H7 (cell line): ENCODE data around the gene RP9. TPM values are rescaled to one million over a fixed set of nuclear protein-coding genes. Genes with fewer than 3 reads are reported as not detected.

Experiments used
- DNase-seq: peaks from one replicate; pipeline ENCODE4 v3.0.0; 2012
- H3K27me3 ChIP-seq: 2 replicates; pipeline ENCODE4 v1.6.0; 2011; ENCODE audit warnings: mild to moderate bottlenecking, low read length; ENCODE audit not compliant: control insufficient read depth, insufficient read depth
- H3K36me3 ChIP-seq: replicated peaks from 2 replicates; pipeline ENCODE4 v1.5.1; 2011; ENCODE audit warnings: low read length; ENCODE audit not compliant: control insufficient read depth, insufficient read depth
- H3K4me3 ChIP-seq: 2 replicates; pipeline ENCODE4 v1.5.1; 2011; ENCODE audit warnings: low read depth, mild to moderate bottlenecking, control low read depth, low read length, moderate library complexity; ENCODE audit not compliant: insufficient read depth
- total RNA-seq: library from RNA; depleted of rRNA; stranded (reverse); fragments of >200 nt; shearing (Covaris generic); gene quantifications from 2 replicates; pipeline ENCODE4 v1.2.3, GENCODE V29; 2014; rRNA removed

Gene RP9, protein sequence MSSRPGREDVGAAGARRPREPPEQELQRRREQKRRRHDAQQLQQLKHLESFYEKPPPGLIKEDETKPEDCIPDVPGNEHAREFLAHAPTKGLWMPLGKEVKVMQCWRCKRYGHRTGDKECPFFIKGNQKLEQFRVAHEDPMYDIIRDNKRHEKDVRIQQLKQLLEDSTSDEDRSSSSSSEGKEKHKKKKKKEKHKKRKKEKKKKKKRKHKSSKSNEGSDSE
- 12.1 and 13.3 TPM in 2 replicates for total RNA-seq

DNA sequence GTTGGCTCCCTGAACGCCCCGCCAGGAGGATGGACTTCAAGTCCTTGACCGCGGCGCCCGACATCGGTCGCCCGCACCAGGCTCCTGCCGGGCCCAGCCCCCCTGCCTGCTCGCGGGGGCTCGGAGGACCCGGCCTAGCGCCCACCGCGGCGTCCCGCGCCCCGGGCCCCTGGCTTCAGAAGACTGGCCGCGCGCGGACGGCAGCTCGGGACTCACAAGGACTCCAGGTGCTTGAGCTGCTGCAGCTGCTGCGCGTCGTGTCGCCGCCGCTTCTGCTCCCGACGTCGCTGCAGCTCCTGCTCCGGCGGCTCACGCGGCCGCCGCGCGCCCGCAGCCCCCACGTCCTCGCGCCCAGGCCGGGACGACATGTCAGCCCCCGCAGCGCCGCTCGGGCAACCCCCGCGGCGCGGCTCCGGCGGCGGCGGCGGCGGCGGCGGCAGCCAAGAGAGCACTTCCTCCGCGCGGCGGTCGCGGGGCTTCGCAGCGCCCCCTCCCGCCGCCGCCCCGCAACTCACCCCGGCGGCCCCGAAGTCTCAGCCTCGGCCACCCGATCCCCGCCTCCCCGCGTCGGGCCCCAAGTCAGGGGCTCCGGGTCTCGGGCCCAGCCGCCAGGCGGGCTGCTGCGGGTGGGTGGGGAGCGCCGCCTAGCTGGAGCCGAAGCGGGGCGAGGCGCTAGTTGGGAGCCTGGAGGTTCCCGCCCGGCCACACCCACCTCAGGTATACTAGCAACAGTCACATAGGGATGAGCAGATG lies at the start of gene RP9:
RP9 (minus strand) TSS at position 400 of the 753 bp plus-strand sequence; CDS start at position 368, 32 bp downstream.
- H3K36me3 ChIP-seq: no peaks in the 10 kb centered on the region
- DNase-seq: peak; percentile 96

DNA sequence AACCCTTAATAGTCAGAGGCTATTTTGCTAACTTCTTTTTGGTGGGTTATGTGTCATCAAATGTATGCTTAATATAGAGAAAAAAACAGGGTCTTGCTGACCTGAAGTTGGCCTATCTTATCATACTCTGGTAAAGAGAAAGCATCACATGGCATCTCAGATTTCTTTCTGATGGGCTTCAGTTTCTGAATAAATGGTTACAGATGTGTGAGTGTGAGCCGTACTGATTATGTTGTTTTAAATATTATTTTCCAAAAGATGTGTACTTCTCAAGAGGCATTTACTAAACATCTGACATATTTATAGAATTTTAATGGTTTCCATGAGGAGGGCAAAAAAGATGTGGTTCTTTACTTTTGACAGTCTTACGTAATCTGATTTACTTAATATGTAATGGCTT lies 48.6 kb upstream of the RP9 start:
- Histone ChIP-seq H3K27me3 (no peaks in the 10 kb centered on the region), H3K4me3 (no peak overlapping the region), H3K36me3 (no peaks in the 10 kb centered on the region)
- no peak for DNase-seq

More for the DNA sequence above, at the start of gene RP9:
- Histone ChIP-seq H3K4me3 (peak within 1 kb of the TSS; percentile 86), H3K27me3 (peaks cover 2% of the 10 kb centered on the region; the same call in 1 of the 2 replicates)

DNA sequence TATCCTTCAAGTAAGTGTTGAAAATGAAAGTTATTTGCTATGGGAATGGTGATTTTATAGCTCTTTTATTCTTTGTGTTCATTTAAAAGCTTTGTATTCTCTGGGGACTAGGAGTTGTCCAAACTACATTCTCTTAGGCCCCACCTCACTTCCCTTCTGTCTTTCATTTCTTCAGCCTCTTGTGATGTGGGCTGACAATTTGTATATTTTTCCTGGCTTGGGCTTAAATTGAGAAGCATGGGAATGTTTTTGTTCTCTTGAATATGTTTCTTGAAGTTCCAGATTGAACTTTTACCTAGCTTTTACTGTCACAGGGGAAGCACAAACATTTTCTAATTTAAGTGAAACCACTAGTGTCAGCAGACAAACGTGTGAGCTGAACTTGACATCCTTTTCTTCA lies 48.1 kb upstream of the RP9 start:
- Histone ChIP-seq H3K4me3 (no peak overlapping the region), H3K27me3 (no peaks in the 10 kb centered on the region), H3K36me3 (no peaks in the 10 kb centered on the region)
- no peak for DNase-seq

DNA sequence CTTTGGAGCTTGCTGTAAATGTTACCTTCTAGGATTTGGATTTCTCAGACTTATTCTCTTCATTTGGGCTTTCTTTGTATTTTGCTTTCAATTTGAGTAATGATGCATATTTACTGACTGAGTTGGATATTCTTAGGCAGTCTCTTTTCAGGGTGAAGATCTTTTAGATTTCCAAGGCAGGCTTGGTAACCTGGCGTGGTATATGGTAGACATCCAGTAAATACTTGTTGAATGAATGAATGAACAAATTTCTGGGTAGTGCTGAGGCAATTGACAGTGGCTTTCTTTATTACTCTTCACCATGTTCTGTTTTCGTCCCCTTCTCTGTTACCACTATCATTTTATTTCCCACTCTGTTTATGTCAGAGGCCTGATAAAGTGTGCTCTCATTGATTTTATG lies 47.2 kb upstream of the RP9 start:
- no peak overlapping the region for H3K4me3 ChIP-seq
- H3K36me3 ChIP-seq: no peaks in the 10 kb centered on the region
- no peaks in the 10 kb centered on the region for H3K27me3 ChIP-seq
- no peak for DNase-seq

DNA sequence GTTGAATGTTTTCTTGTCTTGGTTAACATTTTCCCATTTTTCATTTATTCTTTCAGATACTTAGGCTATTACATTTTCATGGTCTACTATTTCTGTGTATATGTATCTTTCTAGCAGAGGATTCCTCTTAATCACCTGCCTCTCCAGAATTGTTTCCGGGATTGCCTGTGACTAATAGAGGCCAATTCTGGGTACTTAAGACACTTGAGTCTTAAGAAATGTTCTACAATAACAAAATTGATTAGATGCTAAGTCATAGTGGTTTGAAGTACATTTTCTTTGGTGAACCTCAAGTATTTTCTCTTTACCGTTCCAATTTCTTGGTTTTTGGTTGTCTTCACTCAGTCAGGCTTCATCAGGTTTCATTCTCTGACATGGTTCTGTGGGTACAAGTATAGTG lies 46.6 kb upstream of the RP9 start:
- Histone ChIP-seq H3K4me3 (no peak overlapping the region), H3K36me3 (no peaks in the 10 kb centered on the region), H3K27me3 (no peaks in the 10 kb centered on the region)
- DNase-seq: no peak

DNA sequence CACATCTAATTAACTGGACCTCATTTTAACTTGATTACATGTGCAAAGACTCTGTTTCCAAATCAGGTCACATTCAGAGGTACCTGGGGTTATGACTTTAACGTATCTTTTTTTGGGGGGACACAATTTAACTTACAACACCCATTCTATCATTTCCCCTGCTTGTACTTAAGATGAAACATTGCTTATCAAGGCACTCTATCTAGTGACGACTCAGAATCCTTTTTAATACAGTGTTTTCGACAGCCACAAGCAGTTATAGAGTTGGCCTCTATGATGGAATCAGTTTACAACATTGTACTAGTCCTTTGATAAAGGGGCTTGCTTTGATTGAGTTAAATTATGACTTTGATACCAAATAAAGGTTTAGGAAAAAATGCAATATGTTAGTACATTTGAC lies 42.9 kb upstream of the RP9 start:
- DNase-seq: no peak
- no peaks in the 10 kb centered on the region for H3K27me3 ChIP-seq
- no peak overlapping the region for H3K4me3 ChIP-seq
- H3K36me3 ChIP-seq: no peaks in the 10 kb centered on the region

DNA sequence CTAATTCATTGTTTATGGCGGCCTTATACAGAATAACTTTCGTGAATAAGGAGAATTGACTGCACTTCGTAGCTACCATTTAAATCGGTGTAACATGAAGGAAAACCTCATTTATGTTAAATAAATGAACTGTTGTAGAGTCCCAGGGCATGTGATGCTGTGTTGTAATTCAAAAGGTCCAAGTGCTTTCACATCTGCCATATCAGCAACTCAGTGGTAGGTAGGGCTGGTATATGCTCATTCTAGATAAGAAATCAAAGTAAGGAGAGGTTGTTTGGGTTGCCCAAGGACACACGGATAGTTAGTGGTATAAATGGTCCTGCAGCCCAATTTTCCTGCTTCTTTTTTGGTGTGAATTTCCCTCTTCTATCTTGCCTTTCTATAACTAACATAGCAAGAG lies 36.0 kb upstream of the RP9 start:
- H3K27me3 ChIP-seq: no peaks in the 10 kb centered on the region
- no peak for DNase-seq
- H3K36me3 ChIP-seq: no peaks in the 10 kb centered on the region
- H3K4me3 ChIP-seq: no peak overlapping the region

DNA sequence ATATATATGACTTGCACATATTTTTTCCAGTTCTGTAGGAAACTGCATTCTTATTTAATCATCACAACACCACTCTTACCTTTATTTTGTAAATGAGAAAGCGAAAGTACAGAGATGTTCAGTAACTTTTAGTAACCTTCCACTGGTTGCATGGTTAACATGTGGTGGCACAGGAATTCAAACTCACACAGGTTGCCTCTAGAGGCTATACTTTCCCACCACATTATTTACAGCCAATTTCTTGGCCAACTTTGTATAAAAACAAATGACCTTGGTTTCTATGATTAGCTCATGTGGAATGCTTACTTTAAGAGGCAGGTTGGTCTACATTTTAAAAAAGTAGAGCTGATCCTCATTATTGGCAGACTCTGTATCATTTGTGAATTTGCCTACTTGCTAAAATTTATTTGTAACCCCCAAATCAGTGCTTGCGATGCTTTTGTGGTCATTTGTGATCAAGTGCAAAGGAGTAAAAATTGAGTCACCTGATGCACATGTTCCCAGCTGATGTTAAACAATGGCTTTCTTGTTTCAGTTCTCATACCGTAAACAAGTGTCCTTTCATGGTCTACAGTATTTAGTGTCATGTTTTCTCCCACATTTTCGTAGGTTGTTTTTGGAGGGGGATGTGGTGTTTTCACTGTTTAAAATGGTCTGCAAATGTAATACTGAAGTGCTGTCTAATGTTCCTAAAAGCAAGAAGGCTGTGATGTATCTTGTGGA lies 35.0 kb upstream of the RP9 start:
- H3K4me3 ChIP-seq: no peak overlapping the region
- H3K36me3 ChIP-seq: no peaks in the 10 kb centered on the region
- no peak for DNase-seq
- no peaks in the 10 kb centered on the region for H3K27me3 ChIP-seq

DNA sequence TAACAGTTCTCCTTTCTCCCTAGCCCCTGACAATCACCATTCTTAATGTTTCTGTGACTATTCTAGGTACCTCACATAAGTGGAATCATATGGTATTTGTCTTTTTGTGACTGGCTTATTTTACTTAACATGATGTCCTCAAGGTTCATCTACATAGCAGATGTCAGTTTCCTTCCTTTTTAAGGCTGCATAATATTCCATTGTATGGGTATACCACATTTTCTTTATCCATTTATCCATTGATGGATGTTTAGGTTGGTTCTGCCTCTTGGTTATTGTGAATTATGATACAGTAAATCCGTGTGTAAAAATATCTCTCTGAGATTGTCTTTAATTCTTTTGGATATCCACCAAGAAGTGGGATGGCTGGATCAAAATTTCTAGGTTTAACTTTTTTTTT lies 33.4 kb upstream of the RP9 start:
- DNase-seq: no peak
- Histone ChIP-seq H3K36me3 (no peaks in the 10 kb centered on the region), H3K27me3 (no peaks in the 10 kb centered on the region), H3K4me3 (no peak overlapping the region)

DNA sequence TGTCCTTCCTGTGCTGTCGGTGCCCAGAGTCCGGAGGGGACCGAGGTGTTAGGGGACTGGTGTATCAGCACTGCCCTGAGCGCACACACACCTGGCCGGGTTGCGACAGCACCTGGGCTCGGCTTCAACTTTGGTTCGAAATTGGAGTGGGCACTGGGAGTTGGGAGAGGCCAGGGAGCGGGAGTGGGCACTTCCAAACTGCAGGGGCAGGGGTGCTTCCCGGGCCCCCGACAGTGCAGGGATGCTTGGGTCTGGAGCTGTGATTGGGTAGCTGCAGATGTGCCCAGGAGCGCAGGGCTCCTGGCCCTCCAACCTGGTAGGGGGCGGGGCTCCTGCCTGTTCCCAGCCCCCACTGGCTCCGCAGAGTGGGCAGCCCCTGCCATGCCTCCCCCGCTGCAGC lies 27.9 kb upstream of the RP9 start:
- peak; percentile 62 for DNase-seq
- H3K27me3 ChIP-seq: no peaks in the 10 kb centered on the region
- H3K36me3 ChIP-seq: no peaks in the 10 kb centered on the region

DNA sequence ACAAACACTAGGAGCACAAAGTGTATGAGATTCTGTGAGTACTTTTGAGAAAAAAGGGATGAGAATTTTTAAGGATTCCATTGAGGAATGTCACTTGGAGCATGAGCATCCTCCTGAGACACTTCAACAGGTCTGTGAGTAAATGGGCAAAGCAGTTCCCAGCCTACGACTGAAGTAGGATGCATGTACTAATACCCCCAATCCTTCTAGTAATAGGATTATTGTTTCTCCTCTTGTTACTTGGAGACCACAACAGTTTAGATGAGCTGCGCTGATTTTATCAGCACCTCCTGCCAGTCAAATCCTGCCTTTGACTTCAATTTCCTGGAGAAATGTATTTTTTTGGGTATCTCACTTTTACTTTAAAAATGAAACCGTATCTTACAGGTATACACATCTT lies 21.0 kb upstream of the RP9 start:
- DNase-seq: peak; percentile 24
- H3K4me3 ChIP-seq: peak overlapping the region; percentile 73
- no peaks in the 10 kb centered on the region for H3K36me3 ChIP-seq
- no peaks in the 10 kb centered on the region for H3K27me3 ChIP-seq

More for the DNA sequence above, 27.9 kb upstream of the RP9 start:
- H3K4me3 ChIP-seq: no peak overlapping the region

DNA sequence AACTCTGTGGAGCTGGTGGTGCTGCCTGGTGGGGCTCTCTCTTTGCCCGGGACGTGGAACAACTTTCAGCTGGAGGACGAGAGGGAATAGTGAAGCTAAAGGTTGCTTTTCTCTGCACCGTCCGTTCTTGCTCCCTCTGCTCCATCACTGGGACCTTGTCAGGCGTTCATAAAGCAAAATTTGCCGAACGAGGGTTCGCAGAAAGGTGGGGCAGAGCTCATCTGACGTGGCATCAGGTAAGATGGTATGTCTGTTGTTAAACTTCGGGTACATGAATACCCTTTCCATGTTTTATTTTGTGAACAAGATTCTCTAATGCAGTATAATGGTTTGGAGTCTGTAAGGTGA lies 20.6 kb upstream of the RP9 start:
- Histone ChIP-seq H3K27me3 (no peaks in the 10 kb centered on the region), H3K4me3 (peak overlapping the region; percentile 73), H3K36me3 (no peaks in the 10 kb centered on the region)
- DNase-seq: no peak

DNA sequence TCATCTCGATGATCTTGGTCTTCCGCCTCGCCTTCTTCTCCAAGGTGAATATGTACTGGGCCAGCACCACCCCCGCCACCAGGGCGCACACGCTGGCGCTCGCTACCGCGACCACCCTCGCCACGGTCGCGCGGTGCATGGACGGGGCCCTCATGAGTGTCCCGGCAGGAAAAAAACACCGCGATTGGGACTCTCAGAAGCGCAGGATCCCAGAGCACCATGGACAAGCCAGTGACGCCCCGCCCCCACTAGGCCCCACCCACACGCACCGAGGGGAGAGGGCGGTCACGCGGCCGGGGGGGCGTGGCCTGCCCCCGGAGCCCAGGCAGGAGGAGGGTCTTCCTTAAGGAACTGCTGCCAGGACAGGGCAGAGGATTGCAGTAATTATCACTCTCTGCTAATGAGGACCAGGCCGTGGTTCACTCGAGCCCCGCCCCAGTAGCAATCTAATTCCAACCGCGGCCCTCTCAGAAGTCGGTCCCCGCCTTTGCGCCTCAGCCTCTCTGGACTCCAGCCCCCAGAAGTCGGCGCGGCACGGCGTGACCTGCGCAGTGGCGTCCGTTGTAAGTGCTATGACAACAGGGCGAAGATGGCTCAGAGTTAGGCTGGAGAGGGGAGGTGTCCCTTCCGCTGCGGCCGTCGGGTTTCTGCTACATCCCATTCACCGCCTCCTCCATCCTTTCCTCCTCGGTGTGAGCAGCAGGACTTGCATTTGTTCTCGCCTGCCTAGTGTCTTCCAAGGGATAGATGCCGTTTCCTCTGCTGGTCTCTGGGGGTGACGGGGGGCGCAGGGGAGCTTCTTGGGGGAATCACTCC lies 20.0 kb upstream of the RP9 start, which contains the start of gene BBS9:
BBS9 (plus strand) TSS at position 575 of the 816 bp plus-strand sequence. CDS start 16,689 bp downstream, outside the sequence.
- H3K36me3 ChIP-seq: no peaks in the 10 kb centered on the region
- no peaks in the 10 kb centered on the region for H3K27me3 ChIP-seq
- H3K4me3 ChIP-seq: peak within 1 kb of the TSS; percentile 73
- DNase-seq: peak; percentile 98

DNA sequence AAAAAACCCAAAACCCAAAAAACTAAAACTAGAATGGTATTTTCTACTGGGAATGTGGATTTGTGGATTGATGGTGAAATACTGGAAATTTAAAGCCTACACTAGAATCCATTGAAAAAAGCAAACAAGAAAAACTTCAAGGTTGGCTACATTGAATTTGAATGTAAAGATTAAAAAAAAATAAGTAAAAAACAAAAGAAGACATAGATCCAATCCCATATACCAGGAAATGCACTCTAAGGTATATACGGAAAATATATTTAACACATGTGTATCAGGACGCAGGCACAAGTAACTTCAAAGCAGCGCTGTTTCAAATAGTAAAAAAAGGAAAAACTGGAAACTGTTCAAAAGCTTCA lies 19.4 kb upstream of the RP9 start:
- Histone ChIP-seq H3K36me3 (no peaks in the 10 kb centered on the region), H3K27me3 (no peaks in the 10 kb centered on the region), H3K4me3 (peak overlapping the region; percentile 73)
- no peak for DNase-seq
